Brain pericyte (primary cell): ENCODE measurements around the gene ATAD2B.

Experiments used
- DNase-seq: peaks from one replicate; pipeline ENCODE4 v3.0.0-alpha.2; 2012; ENCODE audit warnings: low read depth, low spot score

Gene ATAD2B

DNA sequence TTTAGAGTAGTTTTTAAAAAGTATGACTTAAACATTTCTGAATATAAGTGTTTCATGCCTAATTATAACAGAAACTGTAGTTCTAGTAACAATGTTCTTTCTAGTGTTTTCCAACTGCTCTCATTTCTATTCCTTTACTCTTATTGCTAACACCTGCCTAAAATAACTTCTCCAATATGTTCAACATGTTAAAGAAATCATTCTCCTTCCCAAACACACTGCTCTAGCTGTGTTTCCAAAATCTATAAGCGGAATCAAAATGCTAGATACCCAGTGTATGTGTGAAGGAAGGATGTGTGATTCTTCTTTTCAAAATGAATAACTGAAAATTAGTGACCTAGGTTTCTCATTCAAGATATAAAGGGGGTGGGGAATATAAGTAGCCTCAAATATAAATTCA is 89.1 kb downstream of the ATAD2B start:
- DNase-seq, result no peak

- no peak for DNase-seq
These were observed 89.9 kb downstream of the ATAD2B start for GRCh38 chr2:23836971-23837565.

- no peak for DNase-seq
These were observed 90.4 kb downstream of the ATAD2B start for GRCh38 chr2:23836505-23836904.

- DNase-seq, result no peak
These were observed 90.9 kb downstream of the ATAD2B start for GRCh38 chr2:23835988-23836387.

DNA sequence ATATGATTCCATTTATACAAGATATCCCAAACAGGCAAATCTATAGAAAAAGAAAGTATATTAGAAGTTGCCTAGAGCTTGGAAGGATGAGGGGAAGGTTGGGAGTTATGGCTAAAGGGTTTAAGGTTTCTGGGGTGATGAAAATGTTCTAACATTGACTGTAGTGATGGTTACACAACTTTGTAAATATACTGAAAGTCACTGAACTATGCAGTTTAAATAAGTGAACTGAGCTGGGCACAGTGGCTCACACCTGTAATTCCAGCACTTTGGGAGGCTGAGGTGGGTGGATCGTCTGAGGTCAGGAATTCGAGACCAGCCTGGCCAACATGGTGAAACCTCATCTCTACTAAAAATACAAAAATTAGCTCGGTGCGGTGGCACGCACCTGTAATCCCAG is 91.5 kb downstream of the ATAD2B start:
- DNase-seq, result no peak

DNA sequence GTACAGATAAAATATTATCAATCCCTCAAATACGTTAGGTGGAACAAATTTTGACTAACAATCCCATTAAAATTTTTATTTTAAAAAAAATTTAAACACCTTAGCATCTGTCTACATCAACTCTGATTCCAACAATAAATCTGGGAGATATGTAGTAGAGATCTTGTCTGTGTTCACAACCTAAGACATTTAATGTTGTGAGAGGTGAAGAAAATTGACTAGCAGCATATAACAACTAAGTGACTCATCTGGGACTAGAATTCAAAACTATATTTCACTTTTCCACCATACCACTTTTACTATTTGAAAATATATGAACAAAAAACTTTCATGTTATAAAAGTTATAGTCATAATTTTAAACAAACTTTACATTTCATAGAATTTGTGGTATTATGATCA is 97.9 kb downstream of the ATAD2B start:
- DNase-seq, result no peak

GRCh38 chr2:23828256-23828980 is 98.5 kb downstream of the ATAD2B start:
- no peak for DNase-seq

- no peak for DNase-seq
These were observed 99.6 kb downstream of the ATAD2B start for GRCh38 chr2:23827287-23827686.

DNA sequence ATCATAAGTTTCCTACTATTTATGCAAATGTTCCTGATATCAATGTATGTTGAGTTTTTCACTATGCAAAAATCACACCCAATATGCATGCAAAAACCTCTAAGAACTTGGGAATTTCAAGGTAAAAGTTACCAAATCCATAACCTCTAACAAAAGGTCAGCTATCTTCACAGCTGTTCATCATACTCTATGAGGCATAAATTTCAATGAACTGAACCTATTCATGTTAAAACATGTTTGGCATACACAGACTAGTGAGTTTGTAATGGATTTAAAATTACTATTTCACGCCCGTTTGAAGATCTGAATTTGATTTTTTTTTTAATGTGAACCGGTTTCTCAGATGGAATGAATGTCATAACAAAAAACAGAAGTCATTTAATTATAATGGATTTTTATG is 100.2 kb downstream of the ATAD2B start:
- DNase-seq, result no peak

DNA sequence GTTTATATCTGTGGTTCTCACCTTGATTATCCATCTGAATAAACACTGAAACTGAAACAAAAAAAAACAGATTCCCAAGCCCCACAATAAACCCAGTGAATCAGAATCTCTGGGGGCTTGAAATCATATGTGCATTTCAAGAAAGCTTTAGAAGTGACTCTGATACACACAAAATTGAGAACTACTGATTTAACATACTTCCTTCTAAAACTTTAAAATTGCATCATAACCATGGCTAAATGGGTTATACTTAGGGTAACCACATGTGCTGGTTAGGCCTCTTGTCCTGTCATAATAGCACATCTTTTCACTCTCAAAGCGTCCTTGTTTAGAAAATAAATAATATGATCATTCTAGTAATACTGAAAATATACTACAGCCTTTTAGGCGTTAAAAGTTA is 100.9 kb downstream of the ATAD2B start:
- no peak for DNase-seq

DNA sequence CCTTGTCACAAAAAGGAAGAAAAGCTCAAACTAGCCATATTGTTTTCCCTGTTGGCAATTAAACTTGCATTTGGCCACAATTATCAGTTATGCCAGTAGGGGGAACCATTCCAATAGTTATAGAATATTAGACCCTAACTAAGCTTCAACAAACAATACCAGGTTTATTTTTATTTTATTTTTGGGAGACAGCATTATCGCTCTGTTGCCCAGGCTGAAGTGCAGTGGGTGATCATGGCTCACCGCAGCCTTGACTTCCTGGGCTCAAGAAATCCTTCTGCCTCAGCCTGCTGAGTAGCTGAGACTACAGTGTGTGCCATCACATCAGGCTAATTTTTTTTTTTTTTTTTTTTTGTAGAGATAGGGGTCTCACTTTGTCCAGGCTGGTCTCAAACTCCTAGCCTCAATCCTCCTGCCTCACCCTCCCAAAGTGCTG is 102.1 kb downstream of the ATAD2B start:
- peak; percentile 10 for DNase-seq

DNA sequence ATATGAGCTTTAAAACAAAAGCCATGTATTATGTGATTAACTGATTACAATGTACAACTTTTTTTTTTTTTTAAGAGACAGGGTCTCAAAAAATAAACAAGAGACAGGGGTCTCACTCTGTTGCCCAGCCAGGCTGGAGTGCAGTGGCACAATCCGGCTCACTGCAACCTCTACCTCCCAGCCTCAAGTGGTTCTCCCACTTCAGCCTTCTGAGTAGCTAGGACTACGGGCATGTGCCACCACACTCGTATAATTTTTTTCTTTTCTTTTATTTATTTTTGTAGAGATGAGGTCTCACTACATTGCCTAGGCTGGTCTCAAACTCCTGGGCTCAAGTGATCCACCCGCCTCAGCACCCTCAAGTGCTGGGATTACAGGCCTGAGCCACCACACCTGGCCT is 103.1 kb downstream of the ATAD2B start:
- no peak for DNase-seq

GRCh38 chr2:23814963-23815362 is 112.0 kb downstream of the ATAD2B start:
- DNase-seq, result no peak

- no peak for DNase-seq
These were observed 113.5 kb downstream of the ATAD2B start for GRCh38 chr2:23813438-23813837.

DNA sequence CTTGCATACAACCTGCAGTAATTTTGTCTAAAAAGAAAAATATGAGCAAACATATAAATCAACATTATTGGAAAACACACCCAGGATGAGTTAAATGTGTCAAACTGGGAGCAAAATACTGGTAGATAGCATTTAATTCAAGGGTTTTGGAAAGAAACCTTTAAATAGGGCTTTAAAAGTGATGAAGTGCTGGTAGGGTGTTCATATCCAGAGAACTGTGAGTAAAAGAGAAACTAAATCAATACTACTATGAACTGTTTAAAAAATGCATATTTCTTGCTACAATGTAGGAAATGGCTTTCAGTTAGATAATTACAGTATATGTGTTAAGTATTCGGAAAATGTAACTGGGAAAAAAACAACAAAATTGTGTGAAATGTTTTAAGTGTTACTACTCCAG is 117.8 kb downstream of the ATAD2B start:
- no peak for DNase-seq

GRCh38 chr2:23806665-23807249 is 120.2 kb downstream of the ATAD2B start:
- DNase-seq, result no peak

GRCh38 chr2:23806201-23806600 is 120.7 kb downstream of the ATAD2B start:
- no peak for DNase-seq

DNA sequence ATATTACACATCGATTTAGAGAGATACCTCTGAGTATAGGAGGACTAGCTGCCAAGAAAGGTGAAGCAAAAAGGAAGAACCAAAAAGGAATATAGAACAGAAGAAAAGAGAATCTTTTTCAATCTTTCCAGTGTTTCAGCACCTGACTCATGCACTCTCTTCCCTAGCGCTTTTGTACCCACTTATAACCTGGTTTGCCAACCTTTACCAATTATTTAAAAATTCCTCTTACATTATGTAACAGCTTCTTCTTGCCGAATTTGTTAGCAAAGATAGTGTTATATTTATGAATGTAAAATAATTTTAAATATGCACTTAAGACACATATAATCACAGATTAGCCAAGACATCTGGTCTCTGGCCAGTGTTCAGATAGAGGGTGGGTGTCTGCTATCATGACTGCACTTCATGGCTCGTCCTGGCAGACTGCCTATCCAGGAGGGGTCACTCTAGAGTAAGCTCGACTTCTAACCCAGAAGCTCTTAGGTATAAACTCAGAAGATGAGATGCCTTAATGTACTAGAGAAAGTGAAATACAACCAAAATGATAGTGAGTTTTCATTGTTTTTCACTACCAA is 122.9 kb downstream of the ATAD2B start:
- no peak for DNase-seq

DNA sequence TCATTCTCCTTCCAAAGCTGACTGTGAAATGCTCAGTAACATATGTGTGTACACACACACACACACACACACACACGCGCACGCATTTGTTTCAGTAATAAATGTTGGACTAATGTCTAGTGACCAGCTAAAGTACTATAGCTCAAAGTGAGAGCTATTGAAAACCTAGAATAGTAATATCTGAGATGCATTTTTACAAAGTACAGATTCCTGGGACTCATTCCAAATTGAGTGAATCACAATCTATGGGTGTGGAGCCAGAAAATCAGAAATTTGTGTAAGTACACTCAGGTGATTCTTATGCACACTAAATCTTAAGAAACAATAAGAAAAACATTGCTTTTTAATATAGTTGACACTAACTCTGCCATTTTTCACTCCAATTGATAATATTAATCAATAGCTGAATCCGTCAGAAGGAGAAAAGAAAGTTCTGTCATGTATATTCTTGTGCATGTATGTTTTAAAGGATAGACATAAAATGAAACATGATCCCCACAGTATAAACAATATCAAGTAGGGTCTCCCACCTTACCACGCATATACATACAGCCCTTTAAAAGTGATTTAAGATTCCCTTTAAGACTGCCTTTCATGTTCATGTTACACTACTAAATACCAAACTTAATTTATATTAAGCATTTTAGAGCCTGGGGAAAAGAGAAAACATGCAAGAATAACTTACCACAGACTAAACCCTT is 123.5 kb downstream of the ATAD2B start:
- no peak for DNase-seq

DNA sequence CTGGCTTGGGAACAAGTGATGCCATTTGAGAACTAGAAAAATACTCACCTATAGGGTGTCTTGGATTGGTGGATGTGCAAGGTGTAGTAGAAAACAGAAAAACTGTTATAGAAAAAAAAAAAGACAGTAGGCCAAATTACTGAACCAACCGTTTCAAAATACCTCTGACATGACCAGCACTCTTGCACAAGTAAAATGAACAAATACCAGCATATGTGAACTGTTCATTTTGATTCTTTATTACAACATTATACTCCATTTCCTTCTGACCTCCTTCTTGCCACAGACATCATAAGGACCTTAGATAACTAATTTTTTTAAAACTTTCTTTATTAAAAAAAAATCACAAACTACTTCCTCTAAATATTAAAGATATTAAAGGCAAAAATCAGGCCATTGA is 125.5 kb downstream of the ATAD2B start:
- no peak for DNase-seq

GRCh38 chr2:23794234-23794633 is 132.7 kb downstream of the ATAD2B start:
- DNase-seq, result no peak

GRCh38 chr2:23793476-23793875 is 133.4 kb downstream of the ATAD2B start:
- DNase-seq, result no peak
